Hepatocyte (in vitro differentiated cells): ENCODE results near the gene EFCAB6.

Source experiments
- EZH2 ChIP-seq: fragments of 200-600 bp; sonication (generic); IDR thresholded peaks from 2 replicates; pipeline ENCODE4 v1.6.1; 2016; ENCODE audit warnings: antibody characterized with exemption, mild to moderate bottlenecking, borderline replicate concordance
- EZH2phosphoT487 ChIP-seq: fragments of 200-600 bp; sonication (generic); IDR thresholded peaks from one replicate; pipeline ENCODE4 v1.6.1; 2018; ENCODE audit warnings: antibody characterized with exemption, mild to moderate bottlenecking, low read depth, moderate library complexity; ENCODE audit not compliant: unreplicated experiment, severe bottlenecking
- TF ChIP-seq, protein P1 (sequence below): fragments of 200-600 bp; sonication (generic); IDR thresholded peaks from 2 replicates; pipeline ENCODE4 v1.5.1; 2016; ENCODE audit warnings: antibody characterized with exemption, mild to moderate bottlenecking; ENCODE audit not compliant: poor library complexity

DNA sequence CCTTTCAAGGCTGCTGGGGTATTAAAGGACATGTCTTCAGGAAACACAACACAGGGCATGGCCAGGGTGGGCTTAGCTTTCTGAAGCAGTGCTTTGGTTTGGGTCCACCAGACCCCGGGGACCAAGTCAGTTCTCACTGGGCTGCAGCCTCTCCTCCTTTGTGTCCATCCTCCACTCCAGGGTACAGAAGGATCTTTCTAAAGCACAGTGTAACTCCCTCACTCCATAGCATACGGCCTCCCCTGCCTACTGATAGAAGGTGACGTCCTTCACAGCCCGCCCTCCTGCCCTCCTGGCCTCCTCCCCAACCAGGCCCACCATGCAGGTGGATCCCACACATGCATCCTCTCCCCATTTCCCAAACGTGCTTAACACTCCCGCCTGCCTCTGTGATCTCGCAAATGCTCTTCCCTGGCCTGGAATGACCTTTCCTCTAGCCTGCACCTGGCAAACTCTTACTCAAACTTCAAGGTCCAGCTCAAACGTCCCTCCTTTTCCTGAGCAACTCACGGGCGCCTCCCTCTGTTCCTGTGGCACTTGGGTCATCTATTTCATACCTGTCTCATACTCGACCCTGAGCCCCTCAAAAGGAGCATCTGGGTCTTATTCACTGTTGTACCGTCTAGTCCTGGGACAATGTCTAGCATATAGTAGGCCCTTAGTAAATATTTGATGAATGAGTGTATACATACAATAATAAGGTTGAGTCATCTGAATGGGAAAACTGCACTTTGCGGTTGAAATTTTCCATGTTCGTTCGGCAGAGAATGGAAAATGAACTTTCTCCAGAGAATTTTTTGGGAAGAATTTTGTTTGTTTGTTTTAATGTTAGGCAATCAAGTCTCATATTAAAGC is 187.7 kb downstream of the EFCAB6 start:
- TF ChIP-seq, protein P1, sequence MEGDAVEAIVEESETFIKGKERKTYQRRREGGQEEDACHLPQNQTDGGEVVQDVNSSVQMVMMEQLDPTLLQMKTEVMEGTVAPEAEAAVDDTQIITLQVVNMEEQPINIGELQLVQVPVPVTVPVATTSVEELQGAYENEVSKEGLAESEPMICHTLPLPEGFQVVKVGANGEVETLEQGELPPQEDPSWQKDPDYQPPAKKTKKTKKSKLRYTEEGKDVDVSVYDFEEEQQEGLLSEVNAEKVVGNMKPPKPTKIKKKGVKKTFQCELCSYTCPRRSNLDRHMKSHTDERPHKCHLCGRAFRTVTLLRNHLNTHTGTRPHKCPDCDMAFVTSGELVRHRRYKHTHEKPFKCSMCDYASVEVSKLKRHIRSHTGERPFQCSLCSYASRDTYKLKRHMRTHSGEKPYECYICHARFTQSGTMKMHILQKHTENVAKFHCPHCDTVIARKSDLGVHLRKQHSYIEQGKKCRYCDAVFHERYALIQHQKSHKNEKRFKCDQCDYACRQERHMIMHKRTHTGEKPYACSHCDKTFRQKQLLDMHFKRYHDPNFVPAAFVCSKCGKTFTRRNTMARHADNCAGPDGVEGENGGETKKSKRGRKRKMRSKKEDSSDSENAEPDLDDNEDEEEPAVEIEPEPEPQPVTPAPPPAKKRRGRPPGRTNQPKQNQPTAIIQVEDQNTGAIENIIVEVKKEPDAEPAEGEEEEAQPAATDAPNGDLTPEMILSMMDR: no peak
- no peak for TF ChIP-seq EZH2phosphoT487
- TF ChIP-seq EZH2: no peak
